GM13977 (cell line): ENCODE data around the gene EIF4G3.
A peak's percentile ranks its signal among the peaks of the same experiment; 100 is the strongest.
"Not testable (repeated sequence)": the region's sequence is repeated elsewhere in the genome, so short reads cannot be mapped to it uniquely, and the experiment has no call there.

Source experiments
- DNase-seq: peaks from one replicate; pipeline ENCODE4 v3.0.0; 2012; ENCODE audit warnings: low spot score
- in situ Hi-C: fragments of 300-500 bp; cut with MboI; formaldehyde crosslinking; loops from one replicate; pipeline ENCODE4 v1.12.0; 2022; ENCODE audit warnings: low sequenced_read_pairs, low pct_unique_long_range_greater_than_20kb, mixed read lengths, inconsistent platforms; ENCODE audit not compliant: unreplicated experiment
- TF ChIP-seq, protein P1 (sequence below): IDR thresholded peaks from 2 replicates; pipeline ENCODE4 v1.5.1; 2012; ENCODE audit warnings: mild to moderate bottlenecking, control low read depth; ENCODE audit not compliant: insufficient read depth; ENCODE audit errors: extremely low read depth, missing control alignments

Gene EIF4G3

DNA sequence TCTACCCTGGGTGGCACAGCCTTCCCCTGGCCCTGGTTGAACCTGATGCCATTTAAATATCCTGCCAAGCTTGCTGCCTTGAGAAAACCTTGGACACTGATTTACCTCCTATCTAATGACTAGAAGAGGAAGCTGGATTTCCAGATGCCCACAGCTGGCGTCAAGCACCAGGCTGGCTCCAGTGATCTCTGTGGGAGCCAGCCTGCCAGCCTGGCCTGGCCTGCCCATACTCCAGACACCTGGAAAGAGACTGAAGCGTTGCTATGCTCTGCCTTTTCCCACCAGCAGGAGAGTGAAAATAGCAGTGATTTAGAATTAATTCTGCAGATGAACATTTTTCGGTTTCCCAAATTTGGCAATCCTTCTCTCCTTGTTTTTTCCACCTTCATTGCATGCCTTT lies 11.5 kb upstream of the EIF4G3 start:
- in situ Hi-C loops = loop anchor here (25.0 kb wide), 1 partner anchor 201 kb away; no protein-coding TSS in a partner anchor
- TF ChIP-seq, protein P1, sequence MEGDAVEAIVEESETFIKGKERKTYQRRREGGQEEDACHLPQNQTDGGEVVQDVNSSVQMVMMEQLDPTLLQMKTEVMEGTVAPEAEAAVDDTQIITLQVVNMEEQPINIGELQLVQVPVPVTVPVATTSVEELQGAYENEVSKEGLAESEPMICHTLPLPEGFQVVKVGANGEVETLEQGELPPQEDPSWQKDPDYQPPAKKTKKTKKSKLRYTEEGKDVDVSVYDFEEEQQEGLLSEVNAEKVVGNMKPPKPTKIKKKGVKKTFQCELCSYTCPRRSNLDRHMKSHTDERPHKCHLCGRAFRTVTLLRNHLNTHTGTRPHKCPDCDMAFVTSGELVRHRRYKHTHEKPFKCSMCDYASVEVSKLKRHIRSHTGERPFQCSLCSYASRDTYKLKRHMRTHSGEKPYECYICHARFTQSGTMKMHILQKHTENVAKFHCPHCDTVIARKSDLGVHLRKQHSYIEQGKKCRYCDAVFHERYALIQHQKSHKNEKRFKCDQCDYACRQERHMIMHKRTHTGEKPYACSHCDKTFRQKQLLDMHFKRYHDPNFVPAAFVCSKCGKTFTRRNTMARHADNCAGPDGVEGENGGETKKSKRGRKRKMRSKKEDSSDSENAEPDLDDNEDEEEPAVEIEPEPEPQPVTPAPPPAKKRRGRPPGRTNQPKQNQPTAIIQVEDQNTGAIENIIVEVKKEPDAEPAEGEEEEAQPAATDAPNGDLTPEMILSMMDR = no peak
- DNase-seq = no peak

DNA sequence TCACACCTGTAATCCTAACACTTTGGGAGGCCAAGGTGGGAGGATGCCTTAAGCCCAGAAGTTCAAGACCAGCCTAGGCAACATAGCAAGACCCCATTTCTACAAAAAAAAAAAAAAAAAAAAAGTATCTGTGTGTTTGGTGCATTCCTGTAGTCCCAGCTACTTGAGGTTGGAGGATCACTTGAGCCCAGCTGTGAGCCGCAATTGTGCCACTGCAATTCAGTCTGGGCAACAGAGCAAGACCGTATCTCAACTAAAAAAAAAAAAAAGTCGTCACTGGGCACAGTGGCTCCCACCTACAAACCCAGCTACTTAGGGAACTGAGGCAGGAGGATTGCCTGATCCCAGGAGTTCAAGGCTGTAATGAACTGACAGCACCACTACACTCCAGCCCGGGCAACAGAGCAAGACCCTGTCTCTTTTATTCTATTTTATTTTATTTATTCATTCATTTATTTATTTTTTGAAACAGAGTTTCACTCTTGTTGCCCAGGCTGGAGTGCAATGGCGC lies 8.6 kb upstream of the EIF4G3 start:
- TF ChIP-seq, protein P1 = no peak

DNA sequence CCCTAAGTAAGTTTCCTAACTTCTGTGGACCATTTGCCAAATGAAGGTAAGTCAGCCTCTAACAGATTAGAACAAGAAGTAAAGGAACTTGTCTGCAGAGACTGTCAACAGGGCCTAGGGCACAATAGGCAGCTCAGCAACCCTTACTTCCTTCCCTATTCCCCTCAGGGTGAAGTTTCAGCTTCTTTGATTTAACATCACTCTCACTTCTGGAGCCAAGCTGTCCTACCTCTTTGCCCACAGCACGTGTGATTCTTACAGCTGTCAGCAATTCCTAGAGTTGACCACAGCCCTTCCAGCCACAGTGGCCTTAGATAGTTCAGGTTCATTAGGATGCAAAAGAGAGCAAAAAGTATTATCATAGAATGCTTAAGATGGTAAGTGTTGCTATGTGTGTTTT lies 7.6 kb upstream of the EIF4G3 start:
- no peak for DNase-seq
- TF ChIP-seq, protein P1 = no peak
- in situ Hi-C loops = loop anchor here (25.0 kb wide), 1 partner anchor 197 kb away; no protein-coding TSS in a partner anchor

More for the DNA sequence above, 8.6 kb upstream of the EIF4G3 start:
- in situ Hi-C loops = loop anchor here (25.0 kb wide), 1 partner anchor 198 kb away; no protein-coding TSS in a partner anchor
- DNase-seq = no peak

DNA sequence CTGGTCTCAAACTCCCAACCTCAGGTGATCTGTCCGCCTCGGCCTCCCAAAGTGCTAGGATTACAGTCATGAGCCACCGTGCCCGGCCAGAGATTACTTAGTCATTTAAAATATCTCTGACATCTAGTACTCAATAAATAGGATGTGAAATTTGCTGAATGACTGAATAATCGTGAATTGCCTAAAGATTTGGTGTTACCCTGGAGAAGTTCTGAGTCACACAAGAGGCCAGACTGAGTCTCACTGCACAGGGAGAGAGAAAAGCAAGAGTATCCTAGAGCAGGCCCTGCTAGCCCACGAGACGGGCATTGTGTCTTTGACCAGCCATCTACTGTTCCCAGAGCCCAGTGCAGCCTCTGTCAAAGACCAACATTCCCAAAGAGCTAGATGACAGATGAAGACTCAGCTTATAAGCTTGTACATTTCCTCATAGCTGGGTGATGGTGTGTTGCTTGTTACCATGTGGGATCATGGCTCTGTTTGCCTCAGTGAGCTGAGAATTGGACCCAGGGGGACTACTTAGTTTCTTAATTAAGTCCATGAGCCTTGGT lies 5.6 kb upstream of the EIF4G3 start:
- in situ Hi-C loops = loop anchor here (25.0 kb wide), 1 partner anchor 195 kb away; no protein-coding TSS in a partner anchor

DNA sequence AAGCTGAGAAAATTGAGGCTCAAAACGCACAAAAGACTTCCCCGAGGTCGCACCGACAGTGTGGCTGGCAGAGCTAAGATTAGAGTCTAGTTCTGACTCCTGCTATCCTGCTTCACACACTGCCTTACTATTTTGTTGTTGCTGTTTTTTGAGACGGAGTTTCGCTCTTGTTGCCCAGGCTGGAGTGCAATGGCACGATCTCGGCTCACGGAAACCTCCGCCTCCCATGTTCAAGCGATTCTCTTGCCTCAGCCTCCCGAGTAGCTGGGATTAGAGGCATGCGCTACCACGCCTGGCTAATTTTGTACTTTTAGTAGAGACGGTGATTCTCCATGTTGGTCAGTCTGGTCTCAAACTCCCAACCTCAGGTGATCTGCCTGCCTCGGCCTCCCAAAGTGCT lies 1.6 kb upstream of the EIF4G3 start:
- in situ Hi-C loops = loop anchor here (25.0 kb wide), 1 partner anchor 191 kb away; no protein-coding TSS in a partner anchor
- not testable (repeated sequence) for DNase-seq

More for the DNA sequence above, 5.6 kb upstream of the EIF4G3 start:
- DNase-seq = no peak
- TF ChIP-seq, protein P1 = no peak

DNA sequence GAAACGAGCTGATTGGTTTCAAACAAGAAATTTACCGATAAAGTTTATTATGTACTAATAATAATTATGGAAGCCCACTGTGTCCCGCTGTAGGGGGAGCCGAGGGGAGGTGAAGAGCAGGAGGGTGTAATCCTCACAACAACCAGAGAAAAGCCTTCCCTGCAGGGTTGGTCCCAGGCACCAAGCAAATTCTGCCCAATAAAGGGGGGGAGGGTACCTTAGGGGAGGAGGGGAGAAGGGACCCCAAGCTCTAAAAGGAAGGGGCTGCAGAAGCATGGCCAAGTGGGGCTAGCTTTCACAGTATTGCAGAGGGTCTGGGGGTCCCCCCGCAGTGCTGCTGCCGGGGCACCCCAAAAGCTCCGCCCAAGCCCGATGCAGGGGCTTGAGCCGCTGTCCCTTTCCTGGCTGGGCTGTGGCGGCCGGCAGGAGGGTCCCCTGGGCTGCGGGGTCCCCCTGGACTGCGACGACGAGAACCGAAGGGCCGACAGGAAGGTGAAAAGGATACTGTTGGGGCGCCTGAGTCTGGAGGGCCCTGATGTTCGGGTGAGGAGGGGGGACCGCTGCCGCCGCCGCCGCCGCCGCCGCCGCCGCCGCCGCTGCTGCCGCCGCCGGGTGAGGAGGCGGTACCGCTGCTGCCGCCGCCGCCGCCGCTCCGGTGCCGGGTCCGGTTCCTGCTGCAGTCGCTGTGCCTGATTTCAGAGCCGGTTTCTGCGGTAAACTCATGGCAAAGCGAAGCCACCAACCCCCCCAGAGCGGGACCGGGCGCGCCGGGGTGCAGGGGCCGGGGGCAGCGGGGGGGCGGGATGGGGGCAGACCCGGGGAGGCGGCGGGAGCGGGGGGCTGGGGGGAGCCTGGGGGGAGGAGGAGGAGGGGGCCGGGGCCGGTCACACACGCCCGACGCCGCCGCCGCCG lies 771 bp downstream of the EIF4G3 start:
- DNase-seq = peak; percentile 55
- in situ Hi-C loops = loop anchor here (25.0 kb wide), 1 partner anchor 189 kb away; no protein-coding TSS in a partner anchor

More for the DNA sequence above, 771 bp downstream of the EIF4G3 start:
- TF ChIP-seq, protein P1 = no peak
